ENCODE data around the gene SNX14.
A peak's percentile ranks its signal among the peaks of the same experiment; 100 is the strongest.

The SNX14 gene

GRCh38 chr6:85465762-85466161 lies 127.9 kb downstream of the SNX14 start:
- DNase-seq (ENCODE audit: extremely low read depth in 1 of 2, low read depth in 1 of 2) = no peak

- DNase-seq (ENCODE audit: extremely low read depth in 1 of 2, low read depth in 1 of 2) = peak in 1 of 2 donors; percentile 50
These were observed 128.9 kb downstream of the SNX14 start for GRCh38 chr6:85464722-85465150.

GRCh38 chr6:85464260-85464644 lies 129.4 kb downstream of the SNX14 start:
- peak in 1 of 2 donors; percentile 53 for DNase-seq (ENCODE audit: extremely low read depth in 1 of 2, low read depth in 1 of 2)

- DNase-seq (ENCODE audit: extremely low read depth in 1 of 2, low read depth in 1 of 2) = no peak
These were observed 129.9 kb downstream of the SNX14 start for GRCh38 chr6:85463621-85464259.

- no peak for DNase-seq (ENCODE audit: extremely low read depth in 1 of 2, low read depth in 1 of 2)
These were observed 131.0 kb downstream of the SNX14 start for GRCh38 chr6:85462673-85463072.

GRCh38 chr6:85461798-85462170 lies 131.9 kb downstream of the SNX14 start:
- DNase-seq (ENCODE audit: extremely low read depth in 1 of 2, low read depth in 1 of 2) = no peak

- peak in 1 of 2 donors; percentile 53 for DNase-seq (ENCODE audit: extremely low read depth in 1 of 2, low read depth in 1 of 2)
These were observed 132.5 kb downstream of the SNX14 start for GRCh38 chr6:85460921-85461797.

GRCh38 chr6:85460154-85460920 lies 133.3 kb downstream of the SNX14 start:
- no peak for DNase-seq (ENCODE audit: extremely low read depth in 1 of 2, low read depth in 1 of 2)

- no peak for DNase-seq (ENCODE audit: extremely low read depth in 1 of 2, low read depth in 1 of 2)
These were observed 134.3 kb downstream of the SNX14 start for GRCh38 chr6:85459224-85459901.

- DNase-seq (ENCODE audit: extremely low read depth in 1 of 2, low read depth in 1 of 2) = no peak
These were observed 134.9 kb downstream of the SNX14 start for GRCh38 chr6:85458782-85459181.

- DNase-seq (ENCODE audit: extremely low read depth in 1 of 2, low read depth in 1 of 2) = no peak
These were observed 135.5 kb downstream of the SNX14 start for GRCh38 chr6:85458184-85458583.

- DNase-seq (ENCODE audit: extremely low read depth in 1 of 2, low read depth in 1 of 2) = no peak
These were observed 136.9 kb downstream of the SNX14 start for GRCh38 chr6:85456782-85457181.
